GM23248 (cell line): ENCODE measurements around the gene PXDN.

Source experiments
- EZH2 ChIP-seq: fragments of 200-600 bp; sonication (generic); IDR thresholded peaks from 2 replicates; pipeline ENCODE4 v1.6.1; 2018; ENCODE audit warnings: antibody characterized with exemption, mild to moderate bottlenecking; ENCODE audit not compliant: insufficient read depth, poor library complexity, severe bottlenecking
- EZH2phosphoT487 ChIP-seq: fragments of 200-600 bp; sonication (generic); IDR thresholded peaks from 2 replicates; pipeline ENCODE4 v1.6.1; 2018; ENCODE audit warnings: antibody characterized with exemption, moderate library complexity, mild to moderate bottlenecking, low read depth; ENCODE audit not compliant: insufficient read depth

- TF ChIP-seq EZH2phosphoT487 (no peak), EZH2 (no peak)
Observed at GRCh38 chr2:1660656-1661640, 83.4 kb downstream of the PXDN start.
